HG03135 (cell line): ENCODE results near the gene EXOC5.

Experiments used
- ATAC-seq: cut with Tn5 transposase; IDR thresholded peaks from one replicate; pipeline ENCODE4 v1.9.1; 2021; ENCODE audit warnings: mild to moderate bottlenecking, moderate library complexity; ENCODE audit not compliant: unreplicated experiment

EXOC5 gene

GRCh38 chr14:57168138-57168679 lies 100.5 kb downstream of the EXOC5 start:
- no peak for ATAC-seq

DNA sequence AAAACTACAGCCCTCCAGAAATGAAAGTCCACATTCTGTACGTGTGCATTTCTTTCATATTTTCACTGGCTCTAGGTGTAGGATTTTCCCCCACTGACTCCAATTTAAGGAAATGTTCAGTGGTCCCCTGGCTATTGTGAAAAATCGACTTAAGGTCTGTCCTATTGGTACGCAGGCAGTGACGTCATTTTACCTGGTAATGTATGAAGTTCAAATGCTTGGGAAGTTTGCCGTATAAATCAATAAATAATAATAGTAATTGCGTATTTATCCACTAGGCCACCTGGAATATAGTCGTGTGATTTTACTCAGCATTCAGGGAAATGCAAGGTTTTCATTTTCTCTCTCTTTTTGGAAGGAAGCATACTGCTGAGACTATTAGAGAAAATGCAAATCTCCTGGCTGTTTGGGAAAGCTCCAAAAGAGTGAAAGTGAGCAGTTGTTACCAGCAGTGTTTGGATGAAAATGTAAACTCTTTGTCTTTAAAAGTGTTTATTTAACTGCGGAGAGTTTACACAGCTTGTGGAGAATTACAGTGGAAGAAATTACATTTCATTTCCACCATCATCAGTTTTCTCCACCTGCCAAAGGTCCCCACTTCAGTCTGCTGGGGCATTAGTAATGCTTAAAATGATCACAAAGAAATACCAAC lies 107.0 kb downstream of the EXOC5 start:
- no peak for ATAC-seq

- ATAC-seq = no peak
Observed at GRCh38 chr14:57160333-57160732, 108.4 kb downstream of the EXOC5 start.

DNA sequence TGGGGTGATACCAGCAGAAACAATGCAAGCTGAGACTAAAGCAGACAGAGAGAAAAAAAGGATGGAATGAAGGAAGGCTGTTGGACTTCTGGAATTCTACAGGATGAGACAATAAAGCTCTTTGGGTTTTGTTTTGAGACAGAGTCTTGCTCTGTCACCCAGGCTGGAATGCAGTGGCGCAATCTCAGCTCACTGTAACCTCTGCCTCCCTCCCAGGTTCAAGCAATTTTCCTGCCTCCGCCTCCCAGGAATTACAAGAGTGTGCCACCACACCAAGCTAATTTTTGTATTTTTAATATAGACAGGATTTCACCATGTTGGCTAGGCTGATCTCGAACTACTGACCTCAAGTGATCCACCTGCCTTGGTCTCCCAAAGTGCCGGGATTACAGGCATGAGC lies 115.4 kb downstream of the EXOC5 start:
- no peak for ATAC-seq
